Omental fat pad (tissue), 4 donors: Measurements from ENCODE around the gene OR4Q2. TPM values are rescaled to one million over a fixed set of nuclear protein-coding genes. Genes with fewer than 3 reads are reported as not detected.
"Not testable (repeated sequence)": the region's sequence is repeated elsewhere in the genome, so short reads cannot be mapped to it uniquely, and the experiment has no call there.

Experiments
- ATAC-seq: fragments of 150-250 bp; one replicate; pipeline ENCODE4 v1.9.1; 2016; ENCODE audit warnings: mild to moderate bottlenecking, moderate library complexity; ENCODE audit not compliant: low FRiP score
- DNase-seq: peaks from one replicate; pipeline ENCODE4 v3.0.0-alpha.2; 2019; ENCODE audit warnings: low spot score
- CTCF ChIP-seq, 3 donors: fragments of 450-650 bp; IDR thresholded peaks; one replicate each; pipeline ENCODE4 v1.5.1; 2016 to 2017; ENCODE audit warnings: antibody characterized with exemption in 3 of 3, mild to moderate bottlenecking in 3 of 3, moderate library complexity in 2 of 3
- total RNA-seq, 4 donors: library from RNA; depleted of rRNA; stranded (reverse); fragments of >200 nt; gene quantifications; one replicate each; pipeline ENCODE4 v1.1.0, GENCODE V29; 2016

OR4Q2 gene
- total RNA-seq, result not detected

DNA sequence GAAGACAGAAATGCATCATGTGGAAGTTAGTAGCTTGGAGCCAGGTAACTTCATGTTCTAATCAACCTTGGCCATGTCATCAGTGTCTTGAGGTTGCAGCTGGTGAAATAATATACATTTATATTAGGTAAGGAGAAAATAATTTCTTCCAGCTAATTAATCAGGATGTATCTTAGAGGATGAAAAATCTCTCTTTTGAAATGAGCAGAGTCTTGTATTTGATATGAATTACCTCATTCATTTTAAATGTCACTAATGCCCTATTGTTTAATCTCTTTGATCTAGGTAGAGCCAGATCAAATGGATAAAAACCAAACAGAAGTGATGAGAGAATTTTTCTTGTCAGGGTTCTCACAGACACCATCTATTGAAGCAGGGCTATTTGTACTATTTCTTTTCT lies at the start of gene OR4Q2:
TSS of gene OR4Q2 (plus strand) at position 301 of the 400 bp plus-strand sequence.
- ATAC-seq (no peak), DNase-seq (no peak)
- no peak for TF ChIP-seq CTCF (IDR thresholded peaks at IDR 0.05)

DNA sequence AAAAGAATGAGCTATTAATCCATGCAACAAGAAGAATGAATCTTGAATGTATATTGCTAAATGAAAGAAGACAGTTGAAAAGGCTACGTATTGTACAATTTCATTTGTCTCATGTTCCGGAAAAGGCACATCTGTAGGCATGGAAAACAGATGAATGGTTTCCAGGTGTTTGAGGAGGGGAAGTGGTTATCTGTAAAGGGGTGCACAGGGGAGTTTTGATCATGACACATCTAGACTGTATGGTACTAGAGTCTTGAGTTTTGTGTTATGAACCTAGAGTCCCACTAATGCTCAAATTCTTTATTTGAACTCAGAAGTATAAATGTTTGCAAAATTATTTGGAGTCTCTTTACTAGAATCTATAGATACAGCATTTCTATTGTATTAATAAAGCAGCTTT lies 32.2 kb upstream of the OR4Q2 start:
- DNase-seq, ATAC-seq: not testable (repeated sequence)

DNA sequence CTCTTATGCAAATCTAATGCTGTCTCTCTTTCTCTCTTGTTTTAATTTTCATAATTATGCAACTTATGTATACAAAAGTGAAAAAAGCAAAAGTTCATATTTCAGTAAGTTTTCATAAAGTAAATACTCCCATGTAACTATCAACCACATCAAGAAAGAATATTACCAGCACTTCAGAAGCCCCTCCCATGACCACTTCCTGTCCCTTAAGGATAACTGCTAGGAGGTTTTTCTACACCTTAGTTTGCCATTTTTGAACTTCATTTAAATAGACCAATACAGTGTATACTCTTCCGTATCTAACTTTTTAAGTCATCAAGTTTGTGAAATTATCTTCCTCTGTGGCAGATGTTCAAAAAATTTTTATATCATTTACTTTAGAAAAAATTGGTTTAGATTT lies 27.1 kb upstream of the OR4Q2 start:
- ATAC-seq (no peak), DNase-seq (no peak)
- TF ChIP-seq CTCF (IDR thresholded peaks at IDR 0.05), result no peak

DNA sequence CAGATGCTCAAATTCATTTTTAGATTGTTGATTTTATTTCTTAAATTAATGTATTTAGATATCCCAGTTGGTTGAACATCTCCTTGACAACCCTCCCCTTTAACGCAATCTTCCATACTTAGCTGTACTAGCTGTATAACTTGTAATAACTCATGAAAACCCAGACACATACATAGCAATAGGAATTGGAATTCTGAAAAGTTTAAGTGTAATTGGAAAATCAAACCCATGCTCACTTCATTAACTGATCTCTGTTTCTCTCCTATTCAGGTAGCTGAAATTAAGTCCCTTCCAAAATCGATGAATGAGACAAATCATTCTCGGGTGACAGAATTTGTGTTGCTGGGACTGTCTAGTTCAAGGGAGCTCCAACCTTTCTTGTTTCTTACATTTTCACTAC lies 26.7 kb upstream of the OR4Q2 start, which contains the start of gene OR4K15:
TSS of gene OR4K15 (plus strand) at position 301 of the 400 bp plus-strand sequence. CDS start at position 301, 0 bp downstream.
- DNase-seq (no peak), ATAC-seq (no peak)
- no peak for TF ChIP-seq CTCF (IDR thresholded peaks at IDR 0.05)

DNA sequence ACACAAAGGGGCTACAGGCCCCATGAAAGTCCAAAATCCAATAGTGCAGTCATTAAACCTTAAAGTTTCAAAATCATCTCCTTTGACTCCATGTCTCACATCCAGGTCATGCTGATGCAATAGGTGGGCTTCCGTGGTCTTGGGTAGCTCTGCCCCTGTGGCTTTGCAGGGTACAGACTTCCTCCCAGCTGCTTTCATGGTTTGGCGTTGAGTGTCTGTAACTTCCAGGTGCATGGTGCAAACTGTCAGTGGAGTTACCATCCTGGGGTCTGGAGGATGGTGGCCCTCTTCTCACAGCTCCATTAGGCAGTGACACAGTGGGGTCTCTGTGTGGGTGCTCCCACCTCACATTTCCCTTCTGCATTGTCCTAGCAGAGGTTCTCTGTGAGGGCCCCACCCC lies 8.5 kb upstream of the OR4Q2 start:
- no peak for DNase-seq
- TF ChIP-seq CTCF (IDR thresholded peaks at IDR 0.05), result no peak
- no peak for ATAC-seq

GRCh38 chr14:20002319-20002718 lies 356 bp downstream of the OR4Q2 start:
- DNase-seq (no peak), ATAC-seq (no peak)
- no peak for TF ChIP-seq CTCF (IDR thresholded peaks at IDR 0.05)

- ATAC-seq (no peak), DNase-seq (no peak)
- no peak for TF ChIP-seq CTCF (IDR thresholded peaks at IDR 0.05)
Measured at GRCh38 chr14:20008156-20008555, 6.2 kb downstream of the OR4Q2 start.
